C4-2B (cell line): ENCODE results near the gene ZFYVE26.

Experiments used
- H3K27ac ChIP-seq: fragments of 450-650 bp; 2 replicates; pipeline ENCODE4 v1.5.1; 2017
- ZFX ChIP-seq: fragments of 450-650 bp; IDR thresholded peaks from 2 replicates; pipeline ENCODE4 v1.6.1; 2017
- TF ChIP-seq, protein P1 (sequence below): fragments of 450-650 bp; conservative IDR thresholded peaks from 2 replicates; pipeline ENCODE4 v1.5.1; 2017; ENCODE audit warnings: mild to moderate bottlenecking

ZFYVE26 gene

DNA sequence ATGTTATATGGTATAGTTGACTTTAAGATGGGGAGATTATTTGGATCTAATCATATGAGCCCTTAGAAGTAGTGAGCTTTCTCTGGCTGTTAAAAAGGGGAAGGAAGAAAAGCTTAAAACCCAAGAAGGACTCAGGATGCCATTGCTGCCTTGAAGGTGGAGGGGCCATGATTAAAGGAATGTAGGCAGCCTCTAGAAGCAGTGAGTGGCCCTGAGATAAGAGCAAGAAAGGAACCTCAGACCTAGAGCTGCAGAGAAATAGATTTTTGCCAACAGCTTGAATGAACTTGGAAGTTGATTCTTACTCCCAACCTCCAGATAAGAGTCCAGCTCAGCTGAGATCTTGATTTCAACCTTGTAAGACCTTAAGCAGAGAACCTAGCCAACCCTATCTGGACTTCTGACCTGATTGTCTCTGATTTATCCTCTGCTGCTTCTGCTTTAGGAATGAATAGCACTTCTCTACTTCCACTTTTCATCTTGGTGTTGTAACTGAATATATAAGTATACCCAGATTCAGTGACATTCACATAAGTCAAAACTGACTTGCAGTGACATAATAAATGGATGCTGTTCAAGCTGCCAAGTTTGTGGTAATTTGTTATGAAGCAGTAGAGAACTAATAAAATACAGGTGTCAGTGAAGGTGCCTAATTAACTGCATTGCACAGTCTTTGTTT lies 36.7 kb upstream of the ZFYVE26 start:
- H3K27ac ChIP-seq = no peak overlapping the region
- no peak for TF ChIP-seq ZFX
- TF ChIP-seq, protein P1, sequence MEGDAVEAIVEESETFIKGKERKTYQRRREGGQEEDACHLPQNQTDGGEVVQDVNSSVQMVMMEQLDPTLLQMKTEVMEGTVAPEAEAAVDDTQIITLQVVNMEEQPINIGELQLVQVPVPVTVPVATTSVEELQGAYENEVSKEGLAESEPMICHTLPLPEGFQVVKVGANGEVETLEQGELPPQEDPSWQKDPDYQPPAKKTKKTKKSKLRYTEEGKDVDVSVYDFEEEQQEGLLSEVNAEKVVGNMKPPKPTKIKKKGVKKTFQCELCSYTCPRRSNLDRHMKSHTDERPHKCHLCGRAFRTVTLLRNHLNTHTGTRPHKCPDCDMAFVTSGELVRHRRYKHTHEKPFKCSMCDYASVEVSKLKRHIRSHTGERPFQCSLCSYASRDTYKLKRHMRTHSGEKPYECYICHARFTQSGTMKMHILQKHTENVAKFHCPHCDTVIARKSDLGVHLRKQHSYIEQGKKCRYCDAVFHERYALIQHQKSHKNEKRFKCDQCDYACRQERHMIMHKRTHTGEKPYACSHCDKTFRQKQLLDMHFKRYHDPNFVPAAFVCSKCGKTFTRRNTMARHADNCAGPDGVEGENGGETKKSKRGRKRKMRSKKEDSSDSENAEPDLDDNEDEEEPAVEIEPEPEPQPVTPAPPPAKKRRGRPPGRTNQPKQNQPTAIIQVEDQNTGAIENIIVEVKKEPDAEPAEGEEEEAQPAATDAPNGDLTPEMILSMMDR = no peak

DNA sequence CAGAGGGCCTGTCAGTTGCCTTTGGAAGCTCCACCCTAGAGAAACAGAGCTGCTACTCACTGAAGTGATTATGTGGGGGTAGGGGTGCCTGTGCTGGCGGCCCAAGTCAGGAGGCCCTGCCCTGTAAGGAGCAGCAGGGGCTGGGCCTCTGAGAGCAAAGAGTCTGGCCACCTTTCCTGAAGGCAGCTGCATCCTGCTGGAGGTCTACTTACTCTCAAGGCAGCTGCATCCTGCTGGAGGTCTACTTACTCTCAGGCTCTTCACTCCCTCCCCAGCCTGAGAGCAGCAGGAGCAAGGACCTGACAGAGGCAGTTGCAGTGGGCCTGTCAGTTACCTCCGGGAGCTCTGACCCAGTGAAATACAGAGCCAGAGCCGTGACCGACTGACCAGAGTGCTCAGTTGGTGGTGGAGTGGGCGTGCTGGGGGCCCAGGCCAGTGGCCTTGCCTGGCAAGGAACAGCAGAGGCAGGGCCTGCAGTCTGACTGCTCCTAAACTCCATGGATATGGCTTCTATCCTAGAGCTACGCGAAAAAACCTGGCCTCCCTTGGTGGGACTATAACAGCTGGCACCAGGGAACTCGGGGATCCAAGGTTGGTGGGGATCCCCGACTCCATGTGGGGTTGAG lies 35.5 kb upstream of the ZFYVE26 start:
- H3K27ac ChIP-seq = no peak overlapping the region
- TF ChIP-seq, protein P1 = no peak
- no peak for TF ChIP-seq ZFX

DNA sequence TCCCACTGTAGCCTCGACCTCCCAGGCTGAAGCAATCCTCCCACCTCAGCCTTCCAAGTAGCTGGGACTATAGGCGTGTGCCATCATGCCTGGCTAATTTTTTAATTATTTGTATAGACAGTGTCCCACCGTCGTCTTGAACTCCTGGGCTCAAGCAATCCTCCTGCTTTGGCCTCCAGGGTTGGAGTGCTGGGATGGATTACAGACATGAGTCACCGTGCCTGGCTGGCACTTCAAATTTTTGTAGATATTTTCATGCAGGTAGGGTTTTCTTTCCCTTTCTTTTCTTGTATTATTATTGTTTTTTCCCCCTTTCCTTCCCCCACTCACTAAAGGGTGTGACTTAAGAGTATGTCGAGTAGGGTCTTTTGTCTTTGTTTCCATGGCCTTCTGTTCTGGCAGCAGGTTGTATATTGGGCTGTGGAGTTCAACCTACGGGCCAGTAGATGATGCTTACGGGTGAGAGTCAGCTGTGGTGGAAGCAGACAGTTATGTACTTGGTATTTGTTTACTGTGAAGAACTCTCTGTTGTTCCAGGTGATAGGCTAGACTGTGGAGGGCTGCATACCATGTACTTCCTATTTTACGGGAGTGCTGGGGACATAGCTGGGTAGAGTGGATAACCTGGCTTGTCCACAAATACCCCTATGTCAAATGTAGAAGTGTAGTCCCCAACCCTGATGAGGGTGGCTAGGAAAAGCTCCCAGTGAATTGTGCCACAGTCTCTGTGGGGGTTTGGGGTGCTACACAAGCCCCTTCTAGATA lies 33.9 kb upstream of the ZFYVE26 start:
- H3K27ac ChIP-seq = no peak overlapping the region
- TF ChIP-seq, protein P1 = no peak
- TF ChIP-seq ZFX = no peak

DNA sequence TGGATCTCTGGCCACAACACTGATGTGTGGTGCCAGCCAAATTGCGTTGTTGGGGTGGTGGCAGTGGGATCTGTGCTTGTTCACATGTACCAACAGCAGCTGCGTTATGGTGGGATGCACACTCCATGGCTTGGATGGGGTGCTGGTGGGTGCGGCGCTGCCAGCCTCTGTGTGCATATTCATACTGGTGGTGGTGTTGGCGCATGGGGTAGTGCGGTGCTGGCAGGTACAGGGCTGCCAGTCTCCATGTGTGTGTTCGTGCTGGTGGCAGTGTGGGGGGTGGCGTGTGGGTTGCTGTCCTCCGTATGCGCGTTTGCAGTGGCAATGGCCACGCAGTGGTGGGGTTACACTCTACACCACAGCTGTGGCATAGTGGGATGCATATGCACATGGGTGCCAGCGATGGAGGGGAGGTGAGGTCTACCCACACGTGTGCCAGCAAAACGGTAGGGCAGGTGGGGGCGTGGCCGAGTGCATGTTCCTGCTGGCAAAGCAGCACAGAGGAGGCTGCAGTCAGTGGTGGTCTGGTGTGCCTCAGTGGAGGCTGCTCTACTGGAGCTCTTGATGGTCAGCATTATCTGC lies 29.7 kb upstream of the ZFYVE26 start:
- H3K27ac ChIP-seq = no peak overlapping the region
- TF ChIP-seq, protein P1 = no peak
- no peak for TF ChIP-seq ZFX

DNA sequence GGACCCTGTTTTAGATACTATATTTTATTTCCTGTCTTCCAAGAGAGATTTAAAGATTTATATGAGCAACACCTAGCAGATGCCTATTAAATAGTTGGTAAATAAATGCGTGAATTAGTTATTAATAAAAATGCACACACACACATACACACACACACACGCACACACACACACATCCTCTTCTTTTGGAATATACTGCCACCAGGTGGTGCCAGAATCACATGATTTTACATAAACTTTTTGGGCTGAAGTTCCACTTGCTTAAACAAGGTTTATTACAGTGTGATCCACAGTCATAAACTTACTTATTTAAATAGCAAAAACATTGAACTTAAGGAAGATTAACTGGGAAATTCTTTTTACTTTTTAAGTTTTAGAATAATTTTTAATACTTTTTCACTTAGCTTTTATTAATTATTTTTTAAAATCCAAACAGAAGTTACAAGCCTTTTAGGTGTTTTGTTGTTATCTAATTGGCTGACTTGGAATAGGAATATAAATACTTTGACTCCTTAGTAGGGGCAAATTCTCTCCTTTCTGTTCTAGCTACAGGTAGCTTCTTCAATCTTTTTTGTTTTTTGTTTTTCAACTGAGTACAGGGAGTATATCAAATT lies 20.7 kb upstream of the ZFYVE26 start:
- TF ChIP-seq, protein P1 = peak; percentile 86
- no peak for TF ChIP-seq ZFX
- H3K27ac ChIP-seq = no peak overlapping the region

DNA sequence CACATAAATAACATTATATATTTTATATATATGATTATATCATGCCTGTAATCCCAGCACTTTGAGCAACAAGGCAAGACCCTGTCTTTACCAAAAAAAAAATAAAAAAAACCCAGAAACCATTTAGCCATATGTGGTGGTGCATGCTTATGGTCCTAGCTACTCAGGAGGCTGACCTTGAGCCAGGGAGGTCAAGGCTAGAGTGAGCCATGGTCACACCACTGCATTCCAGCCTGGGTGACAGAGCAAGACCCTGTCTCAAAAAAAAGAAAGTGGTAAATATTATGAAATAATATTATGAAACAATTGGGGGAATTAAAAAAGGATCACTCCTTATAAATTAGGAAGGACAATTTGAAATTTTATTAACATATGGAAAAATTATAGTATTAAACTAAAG lies 19.2 kb upstream of the ZFYVE26 start:
- TF ChIP-seq, protein P1 = no peak
- TF ChIP-seq ZFX = no peak
- H3K27ac ChIP-seq = no peak overlapping the region
